Amygdala (tissue), 56 donors: ENCODE results near the gene SGO1.

ENCODE experiments used
- DNase-seq, 56 donors: peaks; one replicate each; lab custom pipeline; 2025; lab: John Stamatoyannopoulos, UW

The SGO1 gene

GRCh38 chr3:20160230-20160629, 25.8 kb downstream of the SGO1 start:
- DNase-seq: no peak

GRCh38 chr3:20154928-20155327, 31.1 kb downstream of the SGO1 start:
- DNase-seq: no peak

GRCh38 chr3:20154078-20154477, 31.9 kb downstream of the SGO1 start:
- DNase-seq: no peak

GRCh38 chr3:20148466-20148865, 37.5 kb downstream of the SGO1 start:
- no peak for DNase-seq

- no peak for DNase-seq
Observed at GRCh38 chr3:20147361-20147760, 38.6 kb downstream of the SGO1 start.

- no peak for DNase-seq
Observed at GRCh38 chr3:20146301-20146700, 39.7 kb downstream of the SGO1 start.

GRCh38 chr3:20145874-20146273, 40.1 kb downstream of the SGO1 start:
- no peak for DNase-seq

GRCh38 chr3:20143519-20143918, 42.5 kb downstream of the SGO1 start:
- DNase-seq: no peak

GRCh38 chr3:20142517-20142916, 43.5 kb downstream of the SGO1 start:
- no peak for DNase-seq

GRCh38 chr3:20141851-20142250, 44.2 kb downstream of the SGO1 start:
- DNase-seq: peak in 52 of 56 donors; percentile 9 to 90 (median 61)

GRCh38 chr3:20141316-20141715, 44.7 kb downstream of the SGO1 start:
- peak in 3 of 56 donors; percentile 0 to 32 (median 5) for DNase-seq

- DNase-seq: no peak
Observed at GRCh38 chr3:20140881-20141280, 45.1 kb downstream of the SGO1 start.

- no peak for DNase-seq
Observed at GRCh38 chr3:20137647-20138046, 48.4 kb downstream of the SGO1 start.

- DNase-seq: no peak
Observed at GRCh38 chr3:20136231-20136630, 49.8 kb downstream of the SGO1 start.

- DNase-seq: no peak
Observed at GRCh38 chr3:20130106-20130505, 55.9 kb downstream of the SGO1 start.

GRCh38 chr3:20128358-20128757, 57.6 kb downstream of the SGO1 start:
- DNase-seq: no peak

GRCh38 chr3:20125897-20126296, 60.1 kb downstream of the SGO1 start:
- DNase-seq: peak in 5 of 56 donors; percentile 1 to 18 (median 6)

- no peak for DNase-seq
Observed at GRCh38 chr3:20125289-20125688, 60.7 kb downstream of the SGO1 start.

- DNase-seq: no peak
Observed at GRCh38 chr3:20123131-20123652, 62.8 kb downstream of the SGO1 start.

- DNase-seq: no peak
Observed at GRCh38 chr3:20121088-20121487, 64.9 kb downstream of the SGO1 start.
